Measurements from ENCODE around the gene FBXW5.

The FBXW5 gene

DNA sequence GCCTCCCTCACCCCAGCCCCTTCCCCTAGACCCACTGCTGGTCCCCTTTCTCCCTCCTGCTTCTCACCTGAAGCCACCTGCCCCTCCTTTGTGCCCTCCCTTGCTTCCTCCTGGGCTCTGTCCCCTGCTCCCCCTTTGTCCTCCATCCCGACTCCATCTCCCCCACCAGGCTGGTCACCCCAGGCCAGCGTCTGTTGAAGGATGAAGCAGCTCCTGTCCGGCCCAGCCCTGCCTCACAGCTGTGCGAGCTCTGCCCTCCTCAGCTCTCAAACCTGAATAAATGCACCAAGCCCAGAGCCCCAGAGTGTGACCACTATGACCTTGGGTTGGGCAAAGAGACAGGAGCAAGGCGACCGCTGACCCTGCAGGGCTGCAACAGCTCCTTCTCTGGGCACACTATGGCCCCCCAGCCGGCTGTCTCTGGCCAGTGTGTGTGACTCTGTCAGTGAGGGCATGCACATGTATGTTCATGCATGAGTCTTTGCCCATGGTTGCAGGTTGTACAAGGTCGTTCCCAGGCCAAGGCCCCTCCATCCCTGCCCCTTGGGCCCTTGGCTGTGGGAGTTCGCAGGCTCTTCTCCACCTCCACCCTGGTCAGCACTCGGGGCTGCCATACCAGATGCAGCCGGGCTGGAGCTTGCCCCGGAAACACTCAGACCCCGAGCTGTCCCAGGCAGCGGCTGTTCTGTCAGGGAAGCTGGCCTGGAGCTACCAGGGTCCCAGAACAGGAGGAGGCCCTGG, 10.8 kb upstream of the FBXW5 start:
- TF ChIP-seq TAF1 (IDR thresholded peaks at IDR 0.05; ENCODE audit: borderline replicate concordance, insufficient read depth, low read length) (no peak), SIN3A (IDR thresholded peaks at IDR 0.05; ENCODE audit: borderline replicate concordance, insufficient read depth, low read length) (no peak), POLR2AphosphoS5 (IDR thresholded peaks at IDR 0.05; ENCODE audit: low read depth, low read length) (no peak), FOXP2 (optimal IDR thresholded peaks at IDR 0.05; ENCODE audit: borderline replicate concordance, extremely low read depth, extremely low read length, insufficient read depth) (no peak)
- TF ChIP-seq, protein P1, sequence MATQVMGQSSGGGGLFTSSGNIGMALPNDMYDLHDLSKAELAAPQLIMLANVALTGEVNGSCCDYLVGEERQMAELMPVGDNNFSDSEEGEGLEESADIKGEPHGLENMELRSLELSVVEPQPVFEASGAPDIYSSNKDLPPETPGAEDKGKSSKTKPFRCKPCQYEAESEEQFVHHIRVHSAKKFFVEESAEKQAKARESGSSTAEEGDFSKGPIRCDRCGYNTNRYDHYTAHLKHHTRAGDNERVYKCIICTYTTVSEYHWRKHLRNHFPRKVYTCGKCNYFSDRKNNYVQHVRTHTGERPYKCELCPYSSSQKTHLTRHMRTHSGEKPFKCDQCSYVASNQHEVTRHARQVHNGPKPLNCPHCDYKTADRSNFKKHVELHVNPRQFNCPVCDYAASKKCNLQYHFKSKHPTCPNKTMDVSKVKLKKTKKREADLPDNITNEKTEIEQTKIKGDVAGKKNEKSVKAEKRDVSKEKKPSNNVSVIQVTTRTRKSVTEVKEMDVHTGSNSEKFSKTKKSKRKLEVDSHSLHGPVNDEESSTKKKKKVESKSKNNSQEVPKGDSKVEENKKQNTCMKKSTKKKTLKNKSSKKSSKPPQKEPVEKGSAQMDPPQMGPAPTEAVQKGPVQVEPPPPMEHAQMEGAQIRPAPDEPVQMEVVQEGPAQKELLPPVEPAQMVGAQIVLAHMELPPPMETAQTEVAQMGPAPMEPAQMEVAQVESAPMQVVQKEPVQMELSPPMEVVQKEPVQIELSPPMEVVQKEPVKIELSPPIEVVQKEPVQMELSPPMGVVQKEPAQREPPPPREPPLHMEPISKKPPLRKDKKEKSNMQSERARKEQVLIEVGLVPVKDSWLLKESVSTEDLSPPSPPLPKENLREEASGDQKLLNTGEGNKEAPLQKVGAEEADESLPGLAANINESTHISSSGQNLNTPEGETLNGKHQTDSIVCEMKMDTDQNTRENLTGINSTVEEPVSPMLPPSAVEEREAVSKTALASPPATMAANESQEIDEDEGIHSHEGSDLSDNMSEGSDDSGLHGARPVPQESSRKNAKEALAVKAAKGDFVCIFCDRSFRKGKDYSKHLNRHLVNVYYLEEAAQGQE (IDR thresholded peaks at IDR 0.05; ENCODE audit: insufficient read depth in 1 of 2, low read depth in 2 of 2, low read length in 2 of 2) = no peak

DNA sequence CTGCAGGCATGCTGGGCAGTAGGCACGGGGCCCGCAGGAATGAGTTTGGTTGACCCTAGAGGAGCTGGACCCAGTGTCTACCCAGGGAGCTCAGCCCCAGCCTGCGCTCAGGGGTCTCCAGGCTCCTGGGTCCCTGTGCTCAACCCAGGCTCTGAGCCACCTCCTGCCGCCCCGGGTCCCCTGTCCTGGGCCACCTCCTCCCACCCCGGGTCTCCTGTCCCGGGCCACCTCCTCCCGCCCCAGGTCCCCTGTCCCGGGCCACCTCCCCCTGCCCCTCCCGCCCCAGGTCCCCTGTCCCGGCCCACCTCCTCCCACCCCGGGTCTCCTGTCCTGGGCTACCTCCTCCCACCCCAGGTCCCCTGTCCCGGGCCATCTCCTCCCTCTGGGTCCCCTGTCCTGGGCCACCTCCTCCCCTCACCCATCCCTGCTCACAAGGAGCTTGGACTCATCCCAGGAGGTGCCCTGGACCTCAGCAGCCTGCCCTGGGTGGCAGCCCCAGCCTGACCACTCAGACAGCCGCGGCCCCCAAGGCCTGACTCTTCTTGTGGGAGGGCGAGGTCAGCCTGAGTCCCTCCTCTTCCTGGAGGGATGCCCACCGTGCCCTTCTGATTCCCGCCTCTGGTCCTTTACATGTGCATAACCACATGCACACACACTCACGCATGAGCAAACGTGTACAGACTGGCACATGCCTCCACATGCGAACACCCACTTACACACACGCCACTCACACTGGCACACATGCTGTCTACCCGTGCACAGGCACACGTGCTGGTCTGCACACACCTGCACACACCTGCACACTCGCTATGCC, 9.9 kb upstream of the FBXW5 start:
- no peak for TF ChIP-seq TAF1 (IDR thresholded peaks at IDR 0.05; ENCODE audit: borderline replicate concordance, insufficient read depth, low read length)
- TF ChIP-seq FOXP2 (optimal IDR thresholded peaks at IDR 0.05; ENCODE audit: borderline replicate concordance, extremely low read depth, extremely low read length, insufficient read depth) = no peak
- TF ChIP-seq SIN3A (IDR thresholded peaks at IDR 0.05; ENCODE audit: borderline replicate concordance, insufficient read depth, low read length) = no peak
- TF ChIP-seq, protein P1 (IDR thresholded peaks at IDR 0.05; ENCODE audit: insufficient read depth in 1 of 2, low read depth in 2 of 2, low read length in 2 of 2) = no peak
- no peak for TF ChIP-seq POLR2AphosphoS5 (IDR thresholded peaks at IDR 0.05; ENCODE audit: low read depth, low read length)

DNA sequence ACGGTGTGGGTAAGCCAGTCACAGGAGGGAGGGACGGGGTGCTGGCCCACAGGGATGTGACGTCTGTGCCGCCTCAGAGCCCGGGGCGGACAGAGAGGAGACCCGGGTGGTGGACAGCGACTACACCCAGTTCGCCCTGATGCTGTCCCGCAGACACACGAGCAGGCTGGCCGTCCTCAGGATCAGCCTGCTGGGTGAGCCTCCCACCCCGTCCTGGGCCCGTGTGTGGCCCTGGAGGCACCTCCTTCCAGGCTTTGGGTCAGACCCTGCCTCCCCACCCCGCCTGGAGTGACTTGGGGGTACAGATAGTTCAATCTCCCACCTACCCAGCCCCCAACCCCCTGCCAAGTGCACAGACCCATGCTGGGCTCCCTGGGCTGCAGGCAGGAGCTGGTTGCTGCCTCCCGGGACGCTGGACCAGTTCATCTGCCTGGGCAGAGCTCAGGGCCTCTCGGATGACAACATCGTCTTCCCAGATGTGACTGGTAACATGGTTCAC, 9.3 kb upstream of the FBXW5 start:
- TF ChIP-seq FOXP2 (optimal IDR thresholded peaks at IDR 0.05; ENCODE audit: borderline replicate concordance, extremely low read depth, extremely low read length, insufficient read depth) (no peak), SIN3A (IDR thresholded peaks at IDR 0.05; ENCODE audit: borderline replicate concordance, insufficient read depth, low read length) (no peak), POLR2AphosphoS5 (IDR thresholded peaks at IDR 0.05; ENCODE audit: low read depth, low read length) (no peak), TAF1 (IDR thresholded peaks at IDR 0.05; ENCODE audit: borderline replicate concordance, insufficient read depth, low read length) (no peak)
- TF ChIP-seq, protein P1 (IDR thresholded peaks at IDR 0.05; ENCODE audit: insufficient read depth in 1 of 2, low read depth in 2 of 2, low read length in 2 of 2) = no peak

DNA sequence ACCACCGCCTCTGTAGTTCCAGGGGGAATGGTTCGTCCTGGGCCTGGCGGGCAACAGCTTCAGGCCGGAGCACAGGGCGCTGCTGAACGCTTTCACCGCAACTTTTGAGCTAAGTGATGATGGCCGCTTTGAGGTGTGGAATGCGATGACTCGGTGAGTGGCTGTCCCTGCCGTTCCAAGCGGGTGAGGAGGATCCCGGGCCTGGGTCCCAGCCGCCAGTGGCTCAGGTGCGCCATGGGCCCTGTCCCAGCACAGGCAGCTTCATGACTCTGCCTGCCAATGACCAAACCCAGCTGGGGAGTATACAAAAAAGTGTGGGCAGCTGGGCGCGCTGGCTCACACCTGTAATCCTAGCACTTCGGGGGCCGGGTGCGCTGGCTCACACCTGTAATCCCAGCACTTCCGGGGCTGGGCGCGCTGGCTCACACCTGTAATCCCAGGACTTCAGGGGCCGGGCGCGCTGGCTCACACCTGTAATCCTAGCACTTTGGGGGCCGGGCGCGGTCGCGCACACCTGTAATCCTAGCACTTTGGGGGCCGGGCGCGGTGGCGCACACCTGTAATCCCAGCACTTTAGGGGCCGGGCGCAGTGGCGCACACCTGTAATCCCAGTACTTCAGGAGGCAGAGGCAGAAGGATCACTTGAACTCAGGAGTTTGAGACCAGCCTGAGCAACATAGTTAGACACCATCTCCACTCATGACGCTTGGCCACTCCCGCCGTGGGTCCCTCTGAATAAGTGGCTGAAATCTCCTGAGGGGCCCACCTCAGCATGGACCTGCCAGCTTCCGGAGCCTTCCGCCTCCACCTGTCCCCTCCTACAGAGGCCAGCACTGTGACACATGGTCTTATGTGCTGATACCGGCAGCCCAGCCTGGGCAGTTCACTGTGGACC, 8.6 kb upstream of the FBXW5 start:
- TF ChIP-seq POLR2AphosphoS5 (IDR thresholded peaks at IDR 0.05; ENCODE audit: low read depth, low read length) (no peak), SIN3A (IDR thresholded peaks at IDR 0.05; ENCODE audit: borderline replicate concordance, insufficient read depth, low read length) (no peak), FOXP2 (optimal IDR thresholded peaks at IDR 0.05; ENCODE audit: borderline replicate concordance, extremely low read depth, extremely low read length, insufficient read depth) (no peak), TAF1 (IDR thresholded peaks at IDR 0.05; ENCODE audit: borderline replicate concordance, insufficient read depth, low read length) (no peak)
